ENCODE data around the gene TBXAS1. TPM values are rescaled to one million over a fixed set of nuclear protein-coding genes. Genes with fewer than 3 reads are reported as not detected.

TBXAS1 gene
- total and polyA plus RNA-seq, 4 donors: 4.1 to 22.4 (median 12.2) TPM

GRCh38 chr7:139871331-139871730 is 42.3 kb downstream of the TBXAS1 start:
- no peak for DNase-seq (ENCODE audit: low spot score)
- Histone ChIP-seq H3K36me3 (ENCODE audit: control insufficient read depth in 4 of 4, insufficient read depth in 3 of 4, low read depth in 1 of 4, low read length in 3 of 4) (no peaks in the 10 kb centered on the region), H3K4me1 (ENCODE audit: control insufficient read depth in 4 of 4, insufficient read depth in 4 of 4, low read length in 3 of 4) (peaks cover 0 to 8% (median 2%) of the 10 kb centered on the region in 4 donors), H3K4me3 (ENCODE audit: low read depth in 1 of 3, low read length in 3 of 3) (no peak overlapping the region), H3K27me3 (ENCODE audit: control insufficient read depth in 4 of 4, insufficient read depth in 4 of 4, low read length in 3 of 4) (no peaks in the 10 kb centered on the region), H3K9me3 (ENCODE audit: control insufficient read depth in 4 of 4, low read length in 3 of 4) (no peaks in the 10 kb centered on the region), H3K27ac (ENCODE audit: low read depth in 1 of 2, low read length in 2 of 2) (no peak overlapping the region), H3K9ac (ENCODE audit: low read depth in 1 of 2, low read length in 2 of 2) (no peak overlapping the region)
- TF ChIP-seq SP1 (IDR thresholded peaks at IDR 0.05) (no peak), RAD21 (IDR thresholded peaks at IDR 0.05) (no peak), FOXA1 (IDR thresholded peaks at IDR 0.05) (no peak), NR2F2 (IDR thresholded peaks at IDR 0.05) (no peak)
- WGBS: 76% methylated on average over 8 of the region's 8 CpGs

GRCh38 chr7:139871820-139872219 is 42.8 kb downstream of the TBXAS1 start:
- H3K4me1 ChIP-seq (ENCODE audit: control insufficient read depth in 4 of 4, insufficient read depth in 4 of 4, low read length in 3 of 4): peaks cover 0 to 9% (median 3%) of the 10 kb centered on the region in 4 donors
- H3K4me3 ChIP-seq (ENCODE audit: low read depth in 1 of 3, low read length in 3 of 3): no peak overlapping the region
- no peaks in the 10 kb centered on the region for H3K27me3 ChIP-seq (ENCODE audit: control insufficient read depth in 4 of 4, insufficient read depth in 4 of 4, low read length in 3 of 4)
- no peak for TF ChIP-seq REST (IDR thresholded peaks at IDR 0.05)
- no peak for TF ChIP-seq MAX (IDR thresholded peaks at IDR 0.05)
- TF ChIP-seq HNF4A (conservative IDR thresholded peaks at IDR 0.05): no peak
- no peak for TF ChIP-seq RXRA (IDR thresholded peaks at IDR 0.05)
- no peak for TF ChIP-seq JUND (IDR thresholded peaks at IDR 0.05)
- no peak for TF ChIP-seq SP1 (IDR thresholded peaks at IDR 0.05)
- TF ChIP-seq ATF3 (IDR thresholded peaks at IDR 0.05): no peak
- TF ChIP-seq TAF1 (conservative IDR thresholded peaks at IDR 0.05): no peak
- no peak for TF ChIP-seq FOXA1 (IDR thresholded peaks at IDR 0.05)
- no peak for TF ChIP-seq HNF4G (IDR thresholded peaks at IDR 0.05)
- no peak for TF ChIP-seq YY1 (IDR thresholded peaks at IDR 0.05)
- TF ChIP-seq EGR1 (IDR thresholded peaks at IDR 0.05; ENCODE audit: low read depth in 2 of 2): no peak
- no peak for TF ChIP-seq CTCF (IDR thresholded peaks at IDR 0.05; ENCODE audit: low read depth, low read length, missing input control)
- TF ChIP-seq FOXA2 (IDR thresholded peaks at IDR 0.05): no peak
- TF ChIP-seq RAD21 (IDR thresholded peaks at IDR 0.05): no peak
- no peak for TF ChIP-seq ZBTB33 (IDR thresholded peaks at IDR 0.05)
- no peaks in the 10 kb centered on the region for H3K9me3 ChIP-seq (ENCODE audit: control insufficient read depth in 4 of 4, low read length in 3 of 4)
- WGBS: 82% methylated on average over 2 of the region's 2 CpGs
- H3K27ac ChIP-seq (ENCODE audit: low read depth in 1 of 2, low read length in 2 of 2): no peak overlapping the region
- H3K36me3 ChIP-seq (ENCODE audit: control insufficient read depth in 4 of 4, insufficient read depth in 3 of 4, low read depth in 1 of 4, low read length in 3 of 4): no peaks in the 10 kb centered on the region
- H3K9ac ChIP-seq (ENCODE audit: low read depth in 1 of 2, low read length in 2 of 2): no peak overlapping the region
- DNase-seq (ENCODE audit: low spot score): no peak

All from liver (tissue), 9 donors.